B cell (primary cell): Measurements from ENCODE around the gene TMPRSS9. TPM values are rescaled to one million over a fixed set of nuclear protein-coding genes. Genes with fewer than 3 reads are reported as not detected.
A peak's percentile ranks its signal among the peaks of the same experiment; 100 is the strongest.

Source experiments
- ATAC-seq: fragments of 200-7000 bp; cut with Tn5 transposase; one replicate; pipeline ENCODE4 v1.10.0; 2021; ENCODE audit warnings: low read depth, mild to moderate bottlenecking, moderate number of reproducible peaks, moderate library complexity
- CTCF ChIA-PET: fragments of 350-600 bp; sonication (Branson Sonifier 250); formaldehyde crosslinking; loops from one replicate; lab custom pipeline; 2021; ENCODE audit warnings: antibody characterized with exemption, inconsistent platforms; lab: Charles Lee
- POLR2A ChIA-PET: fragments of 350-600 bp; sonication (Branson Sonifier 250); formaldehyde crosslinking; loops from one replicate; lab custom pipeline; 2021; ENCODE audit warnings: antibody characterized with exemption; lab: Charles Lee
- DNase-seq: peaks from one replicate; pipeline ENCODE4 v3.0.0; 2013
- H2AFZ ChIP-seq: 2 replicates; pipeline ENCODE4 v1.6.1; 2012; ENCODE audit warnings: mild to moderate bottlenecking, low read depth, low read length; ENCODE audit not compliant: insufficient read depth, poor library complexity, severe bottlenecking
- H3K27ac ChIP-seq, 2 donors: 1 replicate in 1 of 2; 2 replicates in 1 of 2; pipeline ENCODE4 v1.5.1; 2012 to 2013; ENCODE audit warnings: low read length in 2 of 2, mild to moderate bottlenecking in 2 of 2, moderate library complexity in 1 of 2
- H3K27me3 ChIP-seq, 4 experiments: fragments of 200-600 bp in 1 of 4; sonication (generic) in 1 of 4; replicated peaks in 1 of 4; 1 replicate in 2 of 4; 2 replicates in 2 of 4; pipeline versions ENCODE4 v1.6.1 to v1.7.0; 2013 to 2016; ENCODE audit warnings: low read length in 3 of 4, mild to moderate bottlenecking in 2 of 4, mixed read lengths in 1 of 4, moderate library complexity in 1 of 4; ENCODE audit not compliant: insufficient read depth in 4 of 4, control insufficient read depth in 3 of 4; ENCODE audit errors: control extremely low read depth in 1 of 4
- H3K36me3 ChIP-seq, 2 experiments: replicated peaks in 1 of 2; 1 replicate in 1 of 2; 2 replicates in 1 of 2; pipeline versions ENCODE4 v1.6.1 to v1.7.1; 2013; ENCODE audit warnings: low read length in 1 of 2; ENCODE audit not compliant: insufficient read depth in 2 of 2, control insufficient read depth in 1 of 2; ENCODE audit errors: control extremely low read depth in 1 of 2, extremely low read depth in 1 of 2
- H3K4me1 ChIP-seq, 2 donors: fragments of 200-600 bp in 1 of 2; sonication (generic) in 1 of 2; 1 replicate in 1 of 2; 2 replicates in 1 of 2; pipeline versions ENCODE4 v1.5.1 to v1.6.1; 2013 to 2017; ENCODE audit warnings: low read length in 2 of 2; ENCODE audit not compliant: control insufficient read depth in 2 of 2, insufficient read depth in 2 of 2
- H3K4me2 ChIP-seq: replicated peaks from 2 replicates; pipeline ENCODE3; 2012; ENCODE audit warnings: mild to moderate bottlenecking, low read depth, low read length; ENCODE audit not compliant: poor library complexity, severe bottlenecking
- H3K4me3 ChIP-seq, 5 experiments: fragments of 200-600 bp in 1 of 5; sonication (generic) in 1 of 5; 1 replicate in 3 of 5; 2 replicates in 2 of 5; pipeline versions ENCODE4 v1.5.1 to v1.7.0; 2011 to 2016; ENCODE audit warnings: low read length in 4 of 5, mild to moderate bottlenecking in 4 of 5, low read depth in 2 of 5, control low read depth in 1 of 5, moderate library complexity in 1 of 5; ENCODE audit not compliant: insufficient read depth in 1 of 5; ENCODE audit errors: control extremely low read depth in 1 of 5, extremely low read depth in 1 of 5
- H3K79me2 ChIP-seq: fragments of 200-600 bp; sonication (generic); one replicate; pipeline ENCODE4 v1.6.0; 2016; ENCODE audit warnings: low read length; ENCODE audit not compliant: control insufficient read depth, insufficient read depth
- H3K9ac ChIP-seq: fragments of 200-600 bp; sonication (generic); 2 replicates; pipeline ENCODE4 v1.6.1; 2017; ENCODE audit warnings: mild to moderate bottlenecking, low read length, moderate library complexity
- H3K9me3 ChIP-seq, 3 donors: one replicate each; pipeline versions ENCODE4 v1.6.1 to v1.7.1; 2013; ENCODE audit warnings: low read length in 2 of 3; ENCODE audit not compliant: control insufficient read depth in 2 of 3, insufficient read depth in 1 of 3; ENCODE audit errors: control extremely low read depth in 1 of 3
- H4K20me1 ChIP-seq: 2 replicates; pipeline ENCODE4 v1.6.0; 2012; ENCODE audit warnings: mild to moderate bottlenecking, low read length; ENCODE audit not compliant: insufficient read depth, control insufficient read depth, poor library complexity, severe bottlenecking
- H3K27ac Mint-ChIP-seq: one replicate; pipeline ENCODE4 v1.8.0; 2021; ENCODE audit warnings: mixed read lengths
- H3K27me3 Mint-ChIP-seq: one replicate; pipeline ENCODE4 v1.8.0; 2021; ENCODE audit warnings: mixed read lengths
- H3K4me1 Mint-ChIP-seq: one replicate; pipeline ENCODE4 v1.8.0; 2021; ENCODE audit warnings: mixed read lengths
- H3K4me3 Mint-ChIP-seq: one replicate; pipeline ENCODE4 v1.8.0; 2021; ENCODE audit warnings: mixed read lengths
- H3K9me3 Mint-ChIP-seq: one replicate; pipeline ENCODE4 v1.8.0; 2022; ENCODE audit warnings: mixed read lengths; ENCODE audit not compliant: insufficient read depth
- EZH2 ChIP-seq: IDR thresholded peaks from 2 replicates; pipeline ENCODE4 v1.6.1; 2012; ENCODE audit warnings: borderline replicate concordance, low read depth, mild to moderate bottlenecking, moderate library complexity, low read length; ENCODE audit not compliant: insufficient read depth, poor library complexity, severe bottlenecking
- WGBS: methylation state at CpG from one replicate; pipeline ENCODE4 v1.1.5; 2013; ENCODE audit warnings: missing lambda C conversion rate; ENCODE audit not compliant: insufficient coverage; 5-methylcytosine and 5-hydroxymethylcytosine counted together
- intact Hi-C: fragments of 100-400 bp; cut with micrococcal nuclease; formaldehyde crosslinking; loops from one replicate; pipeline ENCODE4 v1.10.0; 2022
- polyA plus RNA-seq: library from polyadenylated mRNA; depleted of rRNA; stranded (reverse); fragments of >200 nt; gene quantifications from 2 replicates; pipeline ENCODE4 v1.2.3, GENCODE V29; 2012
- total RNA-seq, 2 donors: library from RNA; stranded (reverse); fragments of 120-200 nt in 1 of 2; gene quantifications; 1 replicate in 1 of 2; 2 replicates in 1 of 2; pipeline versions ENCODE4 v1.2.3 to v1.2.4, GENCODE V29; 2013 to 2022
- TF ChIP-seq, protein P1 (sequence below): fragments of 200-600 bp; IDR thresholded peaks from one replicate; pipeline ENCODE4 v1.8.0; 2022; ENCODE audit warnings: antibody characterized with exemption, mild to moderate bottlenecking

The TMPRSS9 gene
- total and polyA plus RNA-seq, 2 donors (not counting 1 experiment from before 2014, with no cell fraction given), result not detected

DNA sequence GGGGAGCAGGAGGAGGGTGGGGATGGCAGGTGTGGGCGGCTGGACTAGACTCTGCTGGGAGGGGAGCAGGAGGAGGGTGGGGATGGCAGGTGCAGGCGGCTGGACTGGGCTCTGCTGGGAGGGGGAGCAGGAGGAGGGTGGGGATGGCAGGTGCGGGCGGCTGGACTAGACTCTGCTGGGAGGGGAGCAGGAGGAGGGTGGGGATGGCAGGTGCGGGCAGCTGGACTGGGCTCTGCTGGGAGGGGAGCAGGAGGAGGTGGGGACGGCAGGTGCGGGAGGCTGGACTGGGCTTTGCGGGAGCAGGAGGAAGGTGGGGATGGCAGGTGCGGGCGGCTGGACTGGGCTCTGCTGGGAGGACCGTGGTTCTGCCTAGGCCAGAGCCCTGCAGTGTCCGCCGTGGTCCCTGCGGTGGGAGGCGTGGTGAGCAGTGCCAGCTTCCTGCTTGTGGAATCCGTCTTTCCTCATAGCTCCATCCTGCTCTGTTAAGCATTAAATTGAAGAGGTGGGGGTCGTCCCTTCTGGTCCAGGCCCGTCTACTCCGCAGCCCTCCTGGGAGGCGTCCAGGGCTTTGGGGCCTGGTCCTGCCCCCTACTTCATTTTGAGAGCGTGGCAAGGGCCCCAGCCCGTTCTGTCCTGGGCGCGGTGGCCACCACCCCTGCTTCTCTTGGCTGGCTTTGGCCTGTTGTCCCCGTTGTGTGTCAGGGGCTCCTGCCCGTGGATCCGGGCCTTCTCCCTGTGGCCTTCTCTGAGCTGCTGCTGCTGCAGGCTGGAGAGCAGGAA is 26.8 kb upstream of the TMPRSS9 start:
- peak overlapping the region; percentile 94 for H3K4me2 ChIP-seq
- POLR2A ChIA-PET, result interaction anchor here (0.5 to 2.8 kb wide), 15 partner anchors 10 to 349 kb away, joined by 3 to 19 read pairs (median 4); partner anchors contain the start of gene TMPRSS9

More for the DNA sequence above, 26.8 kb upstream of the TMPRSS9 start:
- H3K79me2 ChIP-seq, result peaks cover 99% of the 10 kb centered on the region
- H2AFZ ChIP-seq, result no peak overlapping the region
- TF ChIP-seq EZH2, result no peak
- TF ChIP-seq, protein P1, sequence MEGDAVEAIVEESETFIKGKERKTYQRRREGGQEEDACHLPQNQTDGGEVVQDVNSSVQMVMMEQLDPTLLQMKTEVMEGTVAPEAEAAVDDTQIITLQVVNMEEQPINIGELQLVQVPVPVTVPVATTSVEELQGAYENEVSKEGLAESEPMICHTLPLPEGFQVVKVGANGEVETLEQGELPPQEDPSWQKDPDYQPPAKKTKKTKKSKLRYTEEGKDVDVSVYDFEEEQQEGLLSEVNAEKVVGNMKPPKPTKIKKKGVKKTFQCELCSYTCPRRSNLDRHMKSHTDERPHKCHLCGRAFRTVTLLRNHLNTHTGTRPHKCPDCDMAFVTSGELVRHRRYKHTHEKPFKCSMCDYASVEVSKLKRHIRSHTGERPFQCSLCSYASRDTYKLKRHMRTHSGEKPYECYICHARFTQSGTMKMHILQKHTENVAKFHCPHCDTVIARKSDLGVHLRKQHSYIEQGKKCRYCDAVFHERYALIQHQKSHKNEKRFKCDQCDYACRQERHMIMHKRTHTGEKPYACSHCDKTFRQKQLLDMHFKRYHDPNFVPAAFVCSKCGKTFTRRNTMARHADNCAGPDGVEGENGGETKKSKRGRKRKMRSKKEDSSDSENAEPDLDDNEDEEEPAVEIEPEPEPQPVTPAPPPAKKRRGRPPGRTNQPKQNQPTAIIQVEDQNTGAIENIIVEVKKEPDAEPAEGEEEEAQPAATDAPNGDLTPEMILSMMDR, result no peak
- DNase-seq, result peak; percentile 43
- H3K4me1 ChIP-seq, result peaks cover 47 to 56% of the 10 kb centered on the region in 2 donors
- H3K27ac ChIP-seq, result peak overlapping the region; percentile 91 to 97
- H3K4me3 ChIP-seq, result peak overlapping the region in 4 of 5 experiments; percentile 24 to 55 (median 42)
- peaks cover 0 to 11% (median 0%) of the 10 kb centered on the region in 3 donors for H3K9me3 ChIP-seq
- peaks cover 40% of the 10 kb centered on the region for H4K20me1 ChIP-seq
- Mint-ChIP-seq H3K4me3 (peak overlapping the region; percentile 78), H3K9me3 (peaks cover 2% of the 10 kb centered on the region), H3K4me1 (peaks cover 66% of the 10 kb centered on the region), H3K27me3 (no peaks in the 10 kb centered on the region), H3K27ac (peak overlapping the region; percentile 88)
- peak overlapping the region; percentile 56 for H3K9ac ChIP-seq
- CTCF ChIA-PET, result interaction anchor here (0.7 to 2.6 kb wide), 5 partner anchors 17 to 69 kb away, joined by 3 to 17 read pairs (median 3); no protein-coding TSS in a partner anchor
- 18% methylated on average over 23 of the region's 27 CpGs for WGBS
- intact Hi-C loops, result loop anchor here (2.0 kb wide), 2 partner anchors 16 to 60 kb away; no protein-coding TSS in a partner anchor
- ATAC-seq, result no peak
- H3K36me3 ChIP-seq, result peaks cover 0 to 30% of the 10 kb centered on the region in 2 experiments
- H3K27me3 ChIP-seq, result no peaks in the 10 kb centered on the region
